GM12872 (cell line): ENCODE data around the gene EME2.

Experiments used
- CTCF ChIP-seq: IDR thresholded peaks from 3 replicates; pipeline ENCODE4 v1.5.1; 2011; ENCODE audit warnings: low read depth, mild to moderate bottlenecking, low read length, moderate library complexity; ENCODE audit not compliant: insufficient read depth

EME2 gene

GRCh38 chr16:1741553-1742165 is 31.0 kb upstream of the EME2 start:
- TF ChIP-seq CTCF = no peak

GRCh38 chr16:1743376-1744337 is 29.0 kb upstream of the EME2 start:
- no peak for TF ChIP-seq CTCF

- TF ChIP-seq CTCF = no peak
These were observed 28.2 kb upstream of the EME2 start for GRCh38 chr16:1744338-1744840.

- TF ChIP-seq CTCF = no peak
These were observed 27.3 kb upstream of the EME2 start for GRCh38 chr16:1745181-1745899.

GRCh38 chr16:1745900-1746692 is 26.5 kb upstream of the EME2 start:
- no peak for TF ChIP-seq CTCF

- no peak for TF ChIP-seq CTCF
These were observed 25.9 kb upstream of the EME2 start for GRCh38 chr16:1746693-1747195.
